Activated CD4-positive, alpha-beta T cell treated with anti-CD3 and anti-CD28 coated beads, Interleukin-2, Interleukin-4, amounts not matched to agents 100 ng/mL and 50 ng/mL, durations not matched to agents 16 hours and 8 hours (primary cell): ENCODE data around the gene E2F3.

Source experiments
- DNase-seq: peaks from one replicate; pipeline ENCODE4 v3.0.0-alpha.2; 2020; ENCODE audit warnings: low spot score

The E2F3 gene

DNA sequence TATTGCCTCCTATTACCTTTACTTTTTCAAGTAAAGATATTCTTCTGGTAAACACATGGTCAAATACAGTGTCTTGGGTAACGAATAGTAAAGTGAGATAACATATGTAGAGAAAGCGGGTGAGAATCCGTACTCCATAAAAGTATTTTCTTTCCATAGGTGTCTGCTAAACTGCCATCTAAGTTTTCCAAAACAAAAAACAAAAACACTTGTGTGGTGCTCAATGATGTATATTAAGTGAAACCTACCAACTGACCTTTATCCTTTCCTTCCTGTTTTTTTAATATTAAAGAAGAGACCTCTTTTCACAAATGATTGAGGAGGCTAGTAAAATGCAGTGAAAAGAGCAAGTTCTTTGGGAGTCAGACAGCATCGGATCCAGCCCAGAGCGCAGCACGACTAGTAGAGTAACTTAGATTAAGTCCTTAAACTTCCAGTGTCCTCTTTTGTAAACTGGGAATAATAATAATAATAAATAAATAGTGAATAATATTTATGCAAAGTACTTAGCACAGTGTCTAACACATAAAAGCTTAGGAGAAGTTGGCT lies 132.1 kb downstream of the E2F3 start:
- no peak for DNase-seq

DNA sequence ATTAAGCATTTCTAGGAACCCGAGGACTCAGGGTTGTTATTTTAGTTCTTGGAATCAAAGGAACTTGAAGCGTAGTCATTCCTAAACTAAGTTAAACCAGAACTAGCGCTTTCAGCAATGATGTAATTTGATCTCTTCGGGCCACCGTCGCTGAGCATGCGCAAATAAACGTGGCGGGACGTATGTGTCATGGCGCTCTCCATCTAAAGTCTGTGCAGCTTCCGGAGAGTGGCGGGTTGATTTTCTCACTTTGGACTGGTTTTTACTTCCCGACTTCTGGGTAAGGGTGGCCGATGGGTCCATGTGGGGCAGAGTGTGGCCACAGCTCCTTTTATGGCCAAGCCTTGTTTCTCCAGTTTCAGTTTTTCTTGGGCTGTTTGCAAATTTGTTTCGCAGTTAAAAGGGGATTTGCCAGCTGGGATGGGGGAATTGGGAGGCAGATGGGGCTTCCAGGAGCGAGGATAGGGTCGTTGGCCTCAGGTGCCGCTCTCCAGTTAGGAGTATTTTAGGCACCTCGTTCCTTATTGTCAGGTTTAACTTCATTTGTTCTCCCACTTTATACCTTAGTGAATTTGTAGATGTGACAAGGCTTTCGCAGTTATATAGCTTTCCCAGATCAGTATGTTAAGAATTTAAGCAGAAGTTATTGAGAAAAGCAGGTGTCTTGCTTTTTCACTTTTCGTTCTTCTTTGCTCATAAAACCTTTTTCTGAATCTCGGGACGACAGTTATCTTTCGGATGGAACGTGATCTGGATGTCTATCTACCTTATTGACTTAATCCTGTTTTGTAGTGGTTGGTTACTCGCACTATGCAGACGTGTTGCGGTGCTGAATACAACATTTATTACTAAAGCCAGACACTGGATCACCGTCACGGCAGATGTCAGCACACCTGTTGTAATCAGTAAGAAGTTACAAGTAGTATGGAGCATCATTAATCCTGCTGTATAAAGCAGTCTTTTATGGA lies 132.9 kb downstream of the E2F3 start, which contains the start of gene CDKAL1:
Gene CDKAL1 (plus strand): TSS at position 163 of the 968 bp plus-strand sequence. CDS start 11,894 bp downstream, outside the sequence.
- DNase-seq = peak; percentile 94

DNA sequence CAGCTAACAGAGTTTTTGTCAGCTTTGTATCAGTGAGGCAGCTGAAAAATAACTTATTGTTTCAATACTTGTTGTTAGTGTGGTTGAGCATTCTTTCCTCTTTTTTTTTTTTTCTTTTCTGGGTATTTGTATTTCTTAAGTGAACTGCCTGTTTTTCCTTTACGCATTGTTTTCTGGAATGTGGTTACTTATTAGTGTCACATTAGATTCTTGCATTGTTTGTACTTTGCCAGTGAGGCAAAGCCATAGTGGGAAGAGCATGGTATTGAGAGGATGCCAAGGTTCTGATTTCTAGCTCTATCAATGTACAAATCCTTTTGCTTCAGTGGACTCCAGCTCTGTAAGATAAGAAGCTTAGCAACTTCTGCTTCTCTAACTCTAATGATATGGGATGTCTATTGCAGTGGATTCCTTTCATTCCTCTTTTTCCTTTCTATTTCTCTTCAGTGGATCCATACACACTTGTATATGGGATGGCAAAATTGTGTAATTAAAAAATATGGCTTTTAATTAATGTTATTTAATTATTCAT lies 136.5 kb downstream of the E2F3 start:
- DNase-seq = no peak

DNA sequence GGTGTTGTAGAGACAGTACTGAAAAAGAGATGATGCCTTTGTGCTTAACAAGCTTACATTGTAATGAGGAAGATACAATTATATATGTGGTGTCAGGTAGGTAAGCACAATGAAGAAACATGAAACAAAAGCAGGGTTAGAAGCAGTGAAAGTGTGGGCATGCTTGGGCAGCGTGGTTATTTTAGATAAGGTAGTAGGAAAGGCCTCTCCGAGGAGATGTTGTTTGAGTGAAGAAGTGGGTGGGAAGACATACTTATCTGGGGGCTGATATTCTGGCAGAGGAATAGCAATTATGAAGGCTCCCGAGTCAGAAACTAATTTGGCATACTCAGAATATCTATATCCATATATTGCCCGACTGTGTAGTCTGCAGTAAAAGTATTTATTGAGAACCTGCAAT lies 137.2 kb downstream of the E2F3 start:
- no peak for DNase-seq

DNA sequence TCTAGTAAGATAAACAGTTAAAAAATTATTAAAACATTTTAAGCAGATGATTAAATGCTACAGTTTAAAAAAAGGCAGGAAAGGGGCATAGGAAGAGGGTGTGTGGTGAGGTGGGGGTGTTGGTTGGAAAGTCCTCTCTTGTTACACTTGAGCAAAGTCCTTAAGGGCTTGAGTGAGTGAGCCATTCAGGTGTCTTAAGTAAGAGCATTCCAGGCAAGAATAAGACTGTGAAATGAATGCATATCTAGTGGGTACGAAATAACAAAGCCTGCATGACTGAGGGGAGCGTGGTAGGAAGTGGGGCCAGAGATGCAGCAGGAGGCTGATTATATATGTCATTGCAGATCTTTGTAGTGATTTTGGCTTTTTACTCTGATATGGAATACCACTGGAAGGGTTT lies 137.7 kb downstream of the E2F3 start:
- no peak for DNase-seq

DNA sequence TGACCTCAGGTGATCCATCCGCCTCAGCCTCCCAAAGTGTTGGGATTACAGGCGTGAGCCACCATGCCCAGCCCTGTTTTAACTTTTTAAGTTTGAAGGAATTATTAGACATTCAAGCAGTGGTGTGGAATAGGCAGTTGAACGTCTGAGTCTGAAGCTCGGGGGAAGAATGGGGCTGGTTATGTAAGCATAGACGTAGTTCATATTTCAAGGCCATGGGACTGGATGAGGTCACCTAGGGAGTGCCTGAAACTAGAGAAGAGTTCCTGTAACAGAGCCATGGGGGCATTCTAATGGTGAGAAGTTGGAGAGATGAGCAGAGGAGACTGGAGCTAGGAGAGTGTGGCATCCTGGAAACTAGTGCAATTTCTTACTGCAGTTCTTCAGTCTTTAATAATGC lies 139.0 kb downstream of the E2F3 start:
- no peak for DNase-seq

DNA sequence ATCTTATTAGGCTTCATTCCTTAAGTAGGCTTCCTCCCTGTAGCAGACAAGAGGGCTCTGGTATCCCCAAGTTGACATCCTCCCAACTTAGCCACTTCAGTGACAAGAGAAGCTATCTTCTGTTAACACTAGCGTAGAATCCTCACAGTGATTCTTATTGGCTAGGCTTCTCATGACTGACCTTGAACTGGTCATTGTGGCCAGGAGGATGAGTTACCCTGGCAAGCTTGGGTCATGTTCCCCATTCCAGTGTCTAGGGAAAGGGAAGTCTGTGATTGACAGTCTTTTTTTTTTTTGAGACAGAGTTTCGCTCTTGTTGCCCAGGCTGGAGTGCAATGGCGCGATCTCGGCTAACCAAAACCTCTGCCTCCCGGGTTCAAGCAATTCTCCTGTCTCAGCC lies 139.7 kb downstream of the E2F3 start:
- DNase-seq = no peak

DNA sequence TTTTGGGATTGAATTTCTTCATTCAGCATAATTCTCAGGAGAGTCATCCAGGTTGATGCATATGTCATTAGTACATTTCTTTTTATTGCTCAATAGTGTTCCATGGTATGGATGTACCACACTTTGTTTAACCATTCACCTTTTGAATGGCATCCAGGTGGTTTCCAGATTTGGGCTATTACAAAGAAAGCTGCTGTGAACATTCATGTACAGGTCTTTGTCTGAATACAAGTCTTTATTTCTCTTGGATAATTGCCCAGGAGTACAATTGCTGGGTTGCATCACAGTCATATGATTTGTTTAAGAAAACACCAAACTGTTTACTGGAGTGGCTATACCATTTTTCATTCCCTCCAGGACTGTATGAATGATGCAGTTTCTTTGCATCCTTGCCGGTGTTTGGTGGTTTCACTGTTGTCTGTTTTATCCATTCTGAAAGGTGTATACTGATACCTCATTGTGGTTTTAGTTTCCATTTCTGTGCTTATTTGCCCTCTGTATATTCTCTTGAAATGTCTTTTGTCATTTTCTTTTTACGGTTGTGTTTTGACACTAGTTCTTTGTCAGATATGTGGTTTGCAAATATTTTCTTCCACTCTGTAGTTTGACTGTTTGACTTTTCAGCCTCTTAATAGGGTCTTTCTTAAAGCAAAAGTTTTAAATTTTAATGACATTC lies 141.4 kb downstream of the E2F3 start:
- DNase-seq = peak; percentile 77
